HUES6 (cell line): ENCODE measurements around the gene SNRPN.

Experiments used
- H3K27ac ChIP-seq: 2 replicates; pipeline ENCODE4 v1.7.0; 2013; ENCODE audit warnings: low read depth, mild to moderate bottlenecking, low read length, inconsistent platforms
- H3K27me3 ChIP-seq: 2 replicates; pipeline ENCODE4 v1.6.1; 2013; ENCODE audit warnings: low read length; ENCODE audit not compliant: control insufficient read depth, insufficient read depth
- H3K36me3 ChIP-seq: 2 replicates; pipeline ENCODE4 v1.6.1; 2013; ENCODE audit warnings: low read length; ENCODE audit not compliant: control insufficient read depth, insufficient read depth
- H3K4me1 ChIP-seq: 2 replicates; pipeline ENCODE4 v1.6.1; 2013; ENCODE audit warnings: low read length; ENCODE audit not compliant: control insufficient read depth, insufficient read depth
- H3K4me3 ChIP-seq: 2 replicates; pipeline ENCODE4 v1.5.1; 2013; ENCODE audit warnings: low read depth, low read length
- H3K9ac ChIP-seq: one replicate; pipeline ENCODE4 v1.6.1; 2013; ENCODE audit warnings: mild to moderate bottlenecking, low read length
- H3K9me3 ChIP-seq: 2 replicates; pipeline ENCODE4 v1.6.1; 2013; ENCODE audit warnings: low read depth, low read length; ENCODE audit not compliant: control insufficient read depth, insufficient read depth

The SNRPN gene

GRCh38 chr15:24940236-24940635, 14.6 kb upstream of the SNRPN start:
- H3K9ac ChIP-seq = no peak overlapping the region
- peaks cover 25% of the 10 kb centered on the region; the same call in 1 of the 2 replicates for H3K9me3 ChIP-seq
- no peak overlapping the region for H3K27ac ChIP-seq
- no peaks in the 10 kb centered on the region for H3K4me1 ChIP-seq
- H3K4me3 ChIP-seq = no peak overlapping the region
- H3K27me3 ChIP-seq = no peaks in the 10 kb centered on the region
- H3K36me3 ChIP-seq = no peaks in the 10 kb centered on the region

- Histone ChIP-seq H3K4me1 (no peaks in the 10 kb centered on the region), H3K27ac (no peak overlapping the region), H3K4me3 (no peak overlapping the region), H3K27me3 (no peaks in the 10 kb centered on the region), H3K9ac (no peak overlapping the region), H3K9me3 (peaks cover 20% of the 10 kb centered on the region; the same call in 1 of the 2 replicates), H3K36me3 (no peaks in the 10 kb centered on the region)
Observed at GRCh38 chr15:24943361-24943760, 11.4 kb upstream of the SNRPN start.

DNA sequence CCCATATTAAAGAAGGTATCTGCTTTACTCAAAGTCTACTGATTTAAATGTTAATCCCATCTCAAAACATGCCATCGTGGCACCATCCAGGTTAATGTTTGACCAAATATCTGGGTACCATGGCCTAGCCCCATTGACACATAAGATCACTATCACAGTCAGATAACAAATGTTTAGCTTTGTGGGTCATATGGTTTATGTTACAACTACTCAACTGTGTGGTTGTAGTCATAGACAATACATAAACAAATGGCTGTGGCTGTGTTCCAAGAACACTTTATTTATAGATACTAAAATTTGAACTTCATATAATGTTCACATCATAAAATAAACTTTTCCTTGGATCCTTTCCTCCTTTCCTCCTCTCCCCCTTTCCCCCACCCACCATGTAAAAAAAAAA, 9.8 kb upstream of the SNRPN start:
- Histone ChIP-seq H3K36me3 (no peaks in the 10 kb centered on the region), H3K27me3 (no peaks in the 10 kb centered on the region), H3K9me3 (peaks cover 17% of the 10 kb centered on the region; the same call in 1 of the 2 replicates), H3K4me1 (no peaks in the 10 kb centered on the region), H3K9ac (no peak overlapping the region), H3K27ac (no peak overlapping the region), H3K4me3 (no peak overlapping the region)

GRCh38 chr15:24945711-24946110, 9.1 kb upstream of the SNRPN start:
- H3K4me1 ChIP-seq = no peaks in the 10 kb centered on the region
- no peak overlapping the region for H3K4me3 ChIP-seq
- no peaks in the 10 kb centered on the region for H3K36me3 ChIP-seq
- no peak overlapping the region for H3K27ac ChIP-seq
- no peaks in the 10 kb centered on the region for H3K27me3 ChIP-seq
- H3K9ac ChIP-seq = no peak overlapping the region
- H3K9me3 ChIP-seq = peaks cover 17% of the 10 kb centered on the region; the same call in 1 of the 2 replicates

DNA sequence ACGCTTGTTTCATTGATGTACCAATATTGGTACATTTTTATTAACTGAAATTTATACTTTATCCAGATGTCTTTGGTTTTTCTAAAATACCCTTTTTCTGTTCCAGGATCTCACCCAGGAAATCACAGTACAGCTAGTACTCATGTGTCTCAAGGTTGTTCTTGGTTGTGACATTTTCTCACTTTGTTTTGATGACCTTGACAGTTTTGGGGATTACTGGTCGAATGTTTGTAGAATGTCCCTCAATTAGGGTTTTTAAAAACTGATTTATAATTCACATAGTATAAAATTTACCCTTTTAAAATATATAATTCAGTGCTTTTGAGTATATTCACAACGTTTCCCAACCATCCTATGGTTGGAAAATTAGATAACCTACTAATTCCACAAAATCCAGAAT, 6.3 kb upstream of the SNRPN start:
- Histone ChIP-seq H3K4me3 (no peak overlapping the region), H3K9me3 (peaks cover 7% of the 10 kb centered on the region; the same call in 1 of the 2 replicates), H3K27ac (no peak overlapping the region), H3K36me3 (no peaks in the 10 kb centered on the region), H3K9ac (no peak overlapping the region), H3K4me1 (peaks cover 12% of the 10 kb centered on the region), H3K27me3 (no peaks in the 10 kb centered on the region)

GRCh38 chr15:24955531-24955921, 739 bp downstream of the SNRPN start:
- peaks cover 28% of the 10 kb centered on the region for H3K36me3 ChIP-seq
- H3K4me1 ChIP-seq = peaks cover 22% of the 10 kb centered on the region
- H3K4me3 ChIP-seq = peak overlapping the region; percentile 82
- peak overlapping the region; percentile 99 for H3K9ac ChIP-seq
- H3K27me3 ChIP-seq = no peaks in the 10 kb centered on the region
- H3K9me3 ChIP-seq = peaks cover 10% of the 10 kb centered on the region; the same call in 1 of the 2 replicates
- H3K27ac ChIP-seq = peak overlapping the region; percentile 89; the same call in 1 of the 2 replicates

- H3K27me3 ChIP-seq = no peaks in the 10 kb centered on the region
- H3K9me3 ChIP-seq = peaks cover 10% of the 10 kb centered on the region; the same call in 1 of the 2 replicates
- H3K9ac ChIP-seq = peak overlapping the region; percentile 99
- peak overlapping the region; percentile 82 for H3K4me3 ChIP-seq
- H3K4me1 ChIP-seq = peaks cover 22% of the 10 kb centered on the region
- peaks cover 34% of the 10 kb centered on the region for H3K36me3 ChIP-seq
- H3K27ac ChIP-seq = peak overlapping the region; percentile 89; the same call in 1 of the 2 replicates
Observed at GRCh38 chr15:24956111-24956838, 1.5 kb downstream of the SNRPN start.

DNA sequence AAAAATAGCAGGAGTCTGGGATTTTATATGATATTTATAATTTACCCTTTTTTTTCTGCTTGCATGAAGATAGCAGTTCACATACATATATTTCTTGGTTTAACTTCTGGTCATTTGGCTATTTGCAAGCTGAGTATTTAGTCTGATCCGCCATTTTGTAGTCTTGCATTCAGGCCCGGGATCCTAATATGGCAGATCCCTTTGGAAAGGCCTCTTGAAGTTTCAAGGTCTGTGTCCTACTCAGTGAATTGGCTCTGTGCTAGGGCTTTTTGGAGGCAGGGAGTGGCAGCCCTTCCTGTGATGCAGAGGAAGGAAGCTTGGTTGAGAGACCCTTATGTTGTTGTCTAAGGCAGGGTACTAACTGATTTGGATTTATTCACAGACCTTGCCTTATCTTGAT, 2.9 kb downstream of the SNRPN start:
- Histone ChIP-seq H3K27me3 (no peaks in the 10 kb centered on the region), H3K27ac (peak overlapping the region; percentile 39; the same call in 1 of the 2 replicates), H3K9me3 (peaks cover 10% of the 10 kb centered on the region; the same call in 1 of the 2 replicates), H3K4me1 (peaks cover 11% of the 10 kb centered on the region; the same call in 1 of the 2 replicates), H3K36me3 (peaks cover 46% of the 10 kb centered on the region), H3K4me3 (peak overlapping the region; percentile 82), H3K9ac (peak overlapping the region; percentile 54)

GRCh38 chr15:24961967-24962366, 7.2 kb downstream of the SNRPN start:
- Histone ChIP-seq H3K27ac (no peak overlapping the region), H3K36me3 (peaks cover 82% of the 10 kb centered on the region), H3K9ac (no peak overlapping the region), H3K4me3 (no peak overlapping the region), H3K9me3 (peaks cover 16% of the 10 kb centered on the region; the same call in 1 of the 2 replicates), H3K4me1 (0 out of 2 replicates have a peak, but pooled peaks cover 8% of the 10 kb centered on the region), H3K27me3 (no peaks in the 10 kb centered on the region)

- H3K27ac ChIP-seq = no peak overlapping the region
- H3K36me3 ChIP-seq = peaks cover 90% of the 10 kb centered on the region
- no peak overlapping the region for H3K9ac ChIP-seq
- H3K4me1 ChIP-seq = 0 out of 2 replicates have a peak, but pooled peaks cover 8% of the 10 kb centered on the region
- peaks cover 16% of the 10 kb centered on the region; the same call in 1 of the 2 replicates for H3K9me3 ChIP-seq
- no peaks in the 10 kb centered on the region for H3K27me3 ChIP-seq
- no peak overlapping the region for H3K4me3 ChIP-seq
Observed at GRCh38 chr15:24962880-24963279, 8.1 kb downstream of the SNRPN start.

- Histone ChIP-seq H3K4me1 (0 out of 2 replicates have a peak, but pooled peaks cover 3% of the 10 kb centered on the region), H3K9me3 (peaks cover 16% of the 10 kb centered on the region; the same call in 1 of the 2 replicates), H3K4me3 (no peak overlapping the region), H3K27me3 (no peaks in the 10 kb centered on the region), H3K27ac (no peak overlapping the region), H3K36me3 (peaks cover 97% of the 10 kb centered on the region), H3K9ac (no peak overlapping the region)
Observed at GRCh38 chr15:24966364-24967103, 11.7 kb downstream of the SNRPN start.
